HCT116 (cell line): ENCODE data around the gene PRR15L. TPM values are rescaled to one million over a fixed set of nuclear protein-coding genes. Genes with fewer than 3 reads are reported as not detected.

Experiments
- ATAC-seq: fragments of 200-7000 bp; cut with Tn5 transposase; 2 replicates; pipeline ENCODE4 v1.9.1; 2020; ENCODE audit warnings: mild to moderate bottlenecking, moderate library complexity
- BruUV-seq: library from RNA; stranded (reverse); fragments of 400-500 nt; replicated peaks from 2 replicates; lab custom pipeline; 2021; lab: Mats Ljungman, UMichigan
- CTCF ChIA-PET: fragments of 300-600 bp; sonication (Branson Sonifier 250); formaldehyde crosslinking; loops from one replicate; lab custom pipeline; 2021; ENCODE audit warnings: antibody characterized with exemption; lab: Charles Lee
- POLR2A ChIA-PET: fragments of 300-600, 350-600 bp; sonication (Branson Sonifier 250); formaldehyde crosslinking; loops from one replicate; lab custom pipeline; 2021; ENCODE audit warnings: antibody characterized with exemption; lab: Charles Lee
- RAD21 ChIA-PET, 2 experiments: fragments of 300-600 bp; sonication (Branson Sonifier 250); formaldehyde crosslinking; loops; one replicate each; lab custom pipeline; 2023; ENCODE audit warnings: low total read pairs in 2 of 2; ENCODE audit not compliant: uncharacterized antibody in 2 of 2, unreplicated experiment in 2 of 2, low non-redundant PET in 1 of 2; lab: Charles Lee
- DNase-seq: peaks from one replicate; pipeline ENCODE4 v3.0.0-alpha.2; 2010; ENCODE audit warnings: low read depth, low spot score
- H2AFZ ChIP-seq: fragments of 200-600 bp; shearing (Covaris generic), sonication (generic); 2 replicates; pipeline ENCODE4 v1.6.1; 2017; ENCODE audit warnings: low read depth, mixed run types, mixed read lengths, antibody characterized with exemption, low read length; ENCODE audit not compliant: poor library complexity, severe bottlenecking
- H3K27ac ChIP-seq: 2 replicates; pipeline ENCODE4 v1.5.1; 2012; ENCODE audit warnings: low read depth, low read length
- H3K27me3 ChIP-seq: fragments of 200-600 bp; sonication (generic); 2 replicates; pipeline ENCODE4 v1.6.1; 2016; ENCODE audit warnings: mixed run types, low read length, mixed read lengths; ENCODE audit not compliant: insufficient read depth
- H3K36me3 ChIP-seq, 2 experiments: fragments of 200-500 bp in 1 of 2; fragments of 200-600 bp in 1 of 2; sonication (Bioruptor generic) in 1 of 2; sonication (generic) in 1 of 2; 2 replicates each; pipeline versions ENCODE4 v1.5.1 to v1.6.1; 2014 to 2016; ENCODE audit warnings: low read length in 2 of 2, inconsistent platforms in 1 of 2, mixed read lengths in 1 of 2, mixed run types in 1 of 2; ENCODE audit not compliant: insufficient read depth in 2 of 2, control insufficient read depth in 1 of 2
- H3K4me1 ChIP-seq, 2 experiments: fragments of 200-600 bp in 1 of 2; sonication (generic) in 1 of 2; 2 replicates each; pipeline versions ENCODE4 v1.5.1 to v1.6.1; 2012 to 2017; ENCODE audit warnings: low read length in 2 of 2, inconsistent platforms in 1 of 2, mild to moderate bottlenecking in 1 of 2, mixed read lengths in 1 of 2, mixed run types in 1 of 2, moderate library complexity in 1 of 2; ENCODE audit not compliant: insufficient read depth in 2 of 2, control insufficient read depth in 1 of 2
- H3K4me2 ChIP-seq: fragments of 200-600 bp; sonication (generic); 2 replicates; pipeline ENCODE4 v1.6.1; 2017; ENCODE audit warnings: mixed run types, low read length, mixed read lengths
- H3K4me3 ChIP-seq, 2 experiments: fragments of 200-600 bp in 1 of 2; sonication (generic) in 1 of 2; replicated peaks in 1 of 2; 2 replicates each; pipeline ENCODE4 v1.5.1; 2011 to 2016; ENCODE audit warnings: low read length in 2 of 2, control low read depth in 1 of 2, low read depth in 1 of 2, mild to moderate bottlenecking in 1 of 2, mixed read lengths in 1 of 2, mixed run types in 1 of 2
- H3K79me2 ChIP-seq: fragments of 200-600 bp; sonication (generic); 2 replicates; pipeline ENCODE4 v1.6.1; 2017; ENCODE audit warnings: mild to moderate bottlenecking, mixed run types, low read length, moderate library complexity, mixed read lengths; ENCODE audit not compliant: insufficient read depth
- H3K9ac ChIP-seq: fragments of 200-600 bp; sonication (generic); 2 replicates; pipeline ENCODE4 v1.6.1; 2016; ENCODE audit warnings: low read length, mixed read lengths
- H3K9me2 ChIP-seq: fragments of 200-600 bp; sonication (generic), shearing (Covaris generic); 2 replicates; pipeline ENCODE4 v1.6.1; 2017; ENCODE audit warnings: mixed run types, mild to moderate bottlenecking, moderate library complexity; ENCODE audit not compliant: insufficient read depth
- H3K9me3 ChIP-seq, 2 experiments: fragments of 200-500 bp in 1 of 2; fragments of 200-600 bp in 1 of 2; sonication (Bioruptor generic) in 1 of 2; sonication (generic) in 1 of 2; 2 replicates each; pipeline ENCODE4 v1.6.1; 2014 to 2017; ENCODE audit warnings: low read length in 2 of 2, mixed read lengths in 2 of 2, inconsistent platforms in 1 of 2, low read depth in 1 of 2, mild to moderate bottlenecking in 1 of 2, mixed run types in 1 of 2, moderate library complexity in 1 of 2; ENCODE audit not compliant: control insufficient read depth in 1 of 2, insufficient read depth in 1 of 2
- H4K20me1 ChIP-seq: fragments of 200-600 bp; sonication (generic), shearing (Covaris generic); 2 replicates; pipeline ENCODE4 v1.6.1; 2017; ENCODE audit warnings: mixed run types, mild to moderate bottlenecking, moderate library complexity; ENCODE audit not compliant: insufficient read depth
- CBX3 ChIP-seq: IDR thresholded peaks from 2 replicates; pipeline ENCODE4 v1.6.1; 2012; ENCODE audit warnings: low read depth
- CEBPB ChIP-seq: IDR thresholded peaks from 2 replicates; pipeline ENCODE4 v1.6.1; 2012; ENCODE audit warnings: low read depth
- EZH2phosphoT487 ChIP-seq: fragments of 200-600 bp; IDR thresholded peaks from 2 replicates; pipeline ENCODE4 v1.6.1; 2018; ENCODE audit warnings: antibody characterized with exemption, borderline replicate concordance
- FOSL1 ChIP-seq: IDR thresholded peaks from 2 replicates; pipeline ENCODE4 v1.6.1; 2012; ENCODE audit warnings: low read depth
- POLR2A ChIP-seq: IDR thresholded peaks from 2 replicates; pipeline ENCODE4 v1.7.0; 2011; ENCODE audit warnings: borderline replicate concordance; ENCODE audit not compliant: insufficient read depth, insufficient read length; ENCODE audit errors: extremely low read depth
- POLR2AphosphoS5 ChIP-seq: IDR thresholded peaks from 2 replicates; pipeline ENCODE4 v1.6.1; 2011; ENCODE audit warnings: mild to moderate bottlenecking, low read depth, low read length, moderate library complexity
- RAD21 ChIP-seq: IDR thresholded peaks from 2 replicates; pipeline ENCODE4 v1.6.1; 2012; ENCODE audit warnings: low read depth, mild to moderate bottlenecking
- SIN3A ChIP-seq: IDR thresholded peaks from 2 replicates; pipeline ENCODE4 v1.6.1; 2012; ENCODE audit warnings: low read depth
- SP1 ChIP-seq: IDR thresholded peaks from 2 replicates; pipeline ENCODE4 v1.6.1; 2012; ENCODE audit warnings: low read depth
- SRF ChIP-seq: IDR thresholded peaks from 2 replicates; pipeline ENCODE4 v1.6.1; 2012; ENCODE audit warnings: low read depth
- YY1 ChIP-seq: IDR thresholded peaks from 2 replicates; pipeline ENCODE4 v1.6.1; 2011; ENCODE audit warnings: low read length, low read depth, moderate library complexity, mild to moderate bottlenecking; ENCODE audit not compliant: insufficient replicate concordance; ENCODE audit errors: extremely low read depth
- ZFX ChIP-seq: fragments of 450-650 bp; IDR thresholded peaks from 2 replicates; pipeline ENCODE4 v1.6.1; 2017
- intact Hi-C: fragments of 100-400 bp; cut with micrococcal nuclease; formaldehyde crosslinking; loops from 2 replicates; pipeline ENCODE4 v1.10.0; 2022
- total RNA-seq: library from RNA; stranded (reverse); gene quantifications from one replicate; pipeline ENCODE4 v1.2.1, GENCODE V29; 2021; ENCODE audit not compliant: unreplicated experiment
- TF ChIP-seq, protein P1 (sequence below): IDR thresholded peaks from 2 replicates; pipeline ENCODE4 v1.6.1; 2012
- TF ChIP-seq, protein P2 (sequence below), 3 experiments: fragments of 200-600 bp in 1 of 3; sonication (generic) in 1 of 3; IDR thresholded peaks in 2 of 3; conservative IDR thresholded peaks in 1 of 3; 2 replicates each; pipeline ENCODE4 v1.5.1; 2012 to 2017; ENCODE audit warnings: low read depth in 2 of 3, low read length in 2 of 3, antibody characterized with exemption in 1 of 3, borderline replicate concordance in 1 of 3, control low read depth in 1 of 3, mild to moderate bottlenecking in 1 of 3, mixed read lengths in 1 of 3, mixed run types in 1 of 3, moderate library complexity in 1 of 3; ENCODE audit not compliant: insufficient read depth in 1 of 3
- TF ChIP-seq, protein P3 (sequence below): IDR thresholded peaks from 2 replicates; pipeline ENCODE4 v1.6.1; 2011; ENCODE audit warnings: mild to moderate bottlenecking, low read length, moderate library complexity; ENCODE audit not compliant: insufficient replicate concordance; ENCODE audit errors: extremely low read depth

Gene PRR15L
- total RNA-seq, 1 experiment from 2014 or later = 0.34 TPM

DNA sequence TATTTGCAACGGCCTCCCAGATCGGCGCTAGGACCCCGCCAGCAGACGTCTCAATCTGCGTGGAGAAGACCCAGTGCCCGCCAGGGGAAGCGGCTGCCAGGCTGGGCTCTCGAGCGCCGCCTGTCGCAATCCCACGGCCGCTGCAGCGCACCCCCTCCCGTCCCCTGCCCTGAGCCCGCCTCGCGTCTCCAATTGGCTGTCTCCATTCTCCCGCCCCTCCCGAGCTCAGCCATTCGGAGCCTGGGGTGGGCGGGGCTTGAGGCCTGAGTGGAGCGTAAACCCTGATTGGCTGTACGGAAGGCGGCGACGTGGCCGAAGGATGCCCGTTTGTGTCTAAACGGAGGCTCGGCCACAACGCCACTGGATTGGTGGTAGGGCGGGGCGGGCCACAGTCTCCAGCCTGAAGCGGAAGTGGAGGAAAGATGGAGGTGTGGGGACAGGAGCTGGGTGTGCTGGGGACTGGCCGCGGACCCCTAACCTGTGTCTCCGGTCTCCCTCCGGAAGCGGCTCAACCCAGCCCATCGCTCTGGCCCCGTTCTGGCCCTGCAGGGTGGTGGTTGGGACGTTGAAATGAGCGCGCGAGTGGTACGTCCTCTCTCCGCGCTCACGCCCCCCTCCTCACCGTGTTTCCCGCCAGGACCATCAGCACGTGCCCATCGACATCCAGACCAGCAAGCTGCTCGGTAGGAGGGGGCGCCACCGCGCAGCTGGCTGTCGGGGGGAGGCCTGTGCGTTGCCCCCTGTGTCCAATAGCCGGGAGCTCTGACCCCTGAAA is 13.2 kb upstream of the PRR15L start, which contains the start of gene CDK5RAP3:
Gene CDK5RAP3 (plus strand): TSS at position 389 of the 775 bp plus-strand sequence. CDS start 34 bp downstream, at position 423.
- peak within 1 kb of the TSS; percentile 79 for H3K9ac ChIP-seq
- H2AFZ ChIP-seq = peak within 1 kb of the TSS; percentile 74
- TSS peak; percentile 73 for BruUV-seq
- RAD21 ChIA-PET = interaction anchor here (1.2 to 1.9 kb wide), 7 partner anchors 22 to 128 kb away, joined by 4 to 9 read pairs (median 4); partner anchors contain the start of gene SP2 (in 1 of the 2)
- peak within 1 kb of the TSS; percentile 89 for H3K4me2 ChIP-seq
- ATAC-seq (peak; percentile 93), DNase-seq (peak; percentile 100)
- H4K20me1 ChIP-seq = no peaks in the 10 kb centered on the region
- intact Hi-C loops = loop anchor here (1.0 to 2.0 kb wide), 5 partner anchors 22 to 140 kb away; partner anchors contain the start of genes LRRC46, MRPL10 and SP2
- peaks cover 20% of the 10 kb centered on the region for H3K79me2 ChIP-seq
- CTCF ChIA-PET = interaction anchor here (0.6 to 4.0 kb wide), 32 partner anchors 8 to 170 kb away, joined by 3 to 42 read pairs (median 5); partner anchors contain the start of genes LRRC46, MRPL10, NFE2L1 and PNPO
- POLR2A ChIA-PET = interaction anchor here (1.0 to 3.1 kb wide), 15 partner anchors 10 to 130 kb away, joined by 3 to 28 read pairs (median 5); partner anchors contain the start of genes CBX1, NFE2L1, PNPO and PRR15L
- peak; percentile 46 for TF ChIP-seq POLR2A
- no peak for TF ChIP-seq SRF
- TF ChIP-seq POLR2AphosphoS5 = peak; percentile 96
- TF ChIP-seq, protein P1, sequence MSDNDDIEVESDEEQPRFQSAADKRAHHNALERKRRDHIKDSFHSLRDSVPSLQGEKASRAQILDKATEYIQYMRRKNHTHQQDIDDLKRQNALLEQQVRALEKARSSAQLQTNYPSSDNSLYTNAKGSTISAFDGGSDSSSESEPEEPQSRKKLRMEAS = peak; percentile 99
- TF ChIP-seq RAD21 = peak; percentile 94
- TF ChIP-seq CBX3 = peak; percentile 71; the same call in 1 of the 2 replicates
- TF ChIP-seq, protein P2, sequence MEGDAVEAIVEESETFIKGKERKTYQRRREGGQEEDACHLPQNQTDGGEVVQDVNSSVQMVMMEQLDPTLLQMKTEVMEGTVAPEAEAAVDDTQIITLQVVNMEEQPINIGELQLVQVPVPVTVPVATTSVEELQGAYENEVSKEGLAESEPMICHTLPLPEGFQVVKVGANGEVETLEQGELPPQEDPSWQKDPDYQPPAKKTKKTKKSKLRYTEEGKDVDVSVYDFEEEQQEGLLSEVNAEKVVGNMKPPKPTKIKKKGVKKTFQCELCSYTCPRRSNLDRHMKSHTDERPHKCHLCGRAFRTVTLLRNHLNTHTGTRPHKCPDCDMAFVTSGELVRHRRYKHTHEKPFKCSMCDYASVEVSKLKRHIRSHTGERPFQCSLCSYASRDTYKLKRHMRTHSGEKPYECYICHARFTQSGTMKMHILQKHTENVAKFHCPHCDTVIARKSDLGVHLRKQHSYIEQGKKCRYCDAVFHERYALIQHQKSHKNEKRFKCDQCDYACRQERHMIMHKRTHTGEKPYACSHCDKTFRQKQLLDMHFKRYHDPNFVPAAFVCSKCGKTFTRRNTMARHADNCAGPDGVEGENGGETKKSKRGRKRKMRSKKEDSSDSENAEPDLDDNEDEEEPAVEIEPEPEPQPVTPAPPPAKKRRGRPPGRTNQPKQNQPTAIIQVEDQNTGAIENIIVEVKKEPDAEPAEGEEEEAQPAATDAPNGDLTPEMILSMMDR (IDR thresholded peaks at IDR 0.05 in 2 of 3, conservative IDR thresholded peaks at IDR 0.05 in 1 of 3; ENCODE audit: borderline replicate concordance in 1 of 3, insufficient read depth in 1 of 3, low read depth in 2 of 3, low read length in 2 of 3) = peak; percentile 96 to 98 (median 98)
- no peak; the same call in 1 of the 2 replicates for TF ChIP-seq ZFX
- TF ChIP-seq CEBPB = no peak
- peak; percentile 87 for TF ChIP-seq FOSL1
- TF ChIP-seq, protein P3, sequence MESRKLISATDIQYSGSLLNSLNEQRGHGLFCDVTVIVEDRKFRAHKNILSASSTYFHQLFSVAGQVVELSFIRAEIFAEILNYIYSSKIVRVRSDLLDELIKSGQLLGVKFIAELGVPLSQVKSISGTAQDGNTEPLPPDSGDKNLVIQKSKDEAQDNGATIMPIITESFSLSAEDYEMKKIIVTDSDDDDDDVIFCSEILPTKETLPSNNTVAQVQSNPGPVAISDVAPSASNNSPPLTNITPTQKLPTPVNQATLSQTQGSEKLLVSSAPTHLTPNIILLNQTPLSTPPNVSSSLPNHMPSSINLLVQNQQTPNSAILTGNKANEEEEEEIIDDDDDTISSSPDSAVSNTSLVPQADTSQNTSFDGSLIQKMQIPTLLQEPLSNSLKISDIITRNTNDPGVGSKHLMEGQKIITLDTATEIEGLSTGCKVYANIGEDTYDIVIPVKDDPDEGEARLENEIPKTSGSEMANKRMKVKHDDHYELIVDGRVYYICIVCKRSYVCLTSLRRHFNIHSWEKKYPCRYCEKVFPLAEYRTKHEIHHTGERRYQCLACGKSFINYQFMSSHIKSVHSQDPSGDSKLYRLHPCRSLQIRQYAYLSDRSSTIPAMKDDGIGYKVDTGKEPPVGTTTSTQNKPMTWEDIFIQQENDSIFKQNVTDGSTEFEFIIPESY = no peak
- TF ChIP-seq YY1 = peak; percentile 59
- TF ChIP-seq EZH2phosphoT487 = no peak
- peak; percentile 68; the same call in 1 of the 2 replicates for TF ChIP-seq SIN3A
- TF ChIP-seq SP1 = peak; percentile 98
- no peaks in the 10 kb centered on the region for H3K9me2 ChIP-seq
- H3K4me3 ChIP-seq = peak within 1 kb of the TSS; percentile 69 to 82
- H3K27ac ChIP-seq = peak within 1 kb of the TSS; percentile 66
- H3K27me3 ChIP-seq = no peaks in the 10 kb centered on the region
- peaks cover 12 to 20% of the 10 kb centered on the region in 2 experiments; a peak in 3 of 4 replicates for H3K36me3 ChIP-seq
- no peaks in the 10 kb centered on the region for H3K9me3 ChIP-seq
- H3K4me1 ChIP-seq = peaks cover 19 to 51% of the 10 kb centered on the region in 2 experiments
